GM18511 (cell line): ENCODE data around the gene RND3.

Experiments
- ATAC-seq: cut with Tn5 transposase; IDR thresholded peaks from one replicate; pipeline ENCODE4 v1.9.1; 2021; ENCODE audit warnings: mild to moderate bottlenecking, moderate library complexity; ENCODE audit not compliant: unreplicated experiment

Gene RND3

GRCh38 chr2:150445398-150445797 lies 42.1 kb downstream of the RND3 start:
- no peak for ATAC-seq

- no peak for ATAC-seq
These were observed 45.0 kb downstream of the RND3 start for GRCh38 chr2:150442484-150442883.

DNA sequence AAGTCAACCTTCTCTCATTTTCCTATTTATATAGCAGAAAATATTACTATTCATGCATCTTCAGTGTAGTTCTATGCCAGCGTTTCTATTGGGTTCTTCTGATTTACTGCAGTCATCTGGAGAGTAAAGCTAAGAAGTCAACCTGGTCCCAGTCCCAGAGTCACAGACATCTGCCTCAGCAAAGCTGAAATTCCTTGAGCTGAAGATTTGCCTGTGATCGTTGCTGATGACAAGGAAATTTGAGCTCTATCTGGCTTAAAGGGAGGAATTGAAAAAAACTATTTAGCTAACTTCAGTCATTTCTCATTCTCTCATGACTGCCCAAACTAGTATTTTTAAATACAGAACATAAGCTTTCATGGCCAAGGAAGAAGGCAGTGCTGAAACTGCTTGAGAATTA lies 45.7 kb downstream of the RND3 start:
- ATAC-seq, result no peak

DNA sequence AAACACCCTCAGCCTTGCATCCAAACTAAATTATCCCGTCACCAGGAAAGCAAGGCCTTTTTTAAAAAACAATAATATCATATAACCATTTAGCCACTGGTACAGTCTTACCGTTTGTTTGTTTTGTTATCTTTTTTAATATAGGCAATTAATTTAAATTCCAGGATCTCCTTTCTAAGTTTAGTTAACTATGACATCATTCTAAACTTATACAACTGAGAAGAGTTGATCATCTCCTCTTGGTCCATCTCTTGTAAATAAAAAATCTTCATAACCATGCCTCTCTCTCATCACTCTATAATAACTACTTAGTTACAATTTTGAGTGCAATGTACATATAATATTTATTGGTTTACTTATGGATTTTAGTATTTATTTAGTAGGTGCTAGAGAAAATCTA lies 46.2 kb downstream of the RND3 start:
- no peak for ATAC-seq

GRCh38 chr2:150438654-150439053 lies 48.8 kb downstream of the RND3 start:
- no peak for ATAC-seq

DNA sequence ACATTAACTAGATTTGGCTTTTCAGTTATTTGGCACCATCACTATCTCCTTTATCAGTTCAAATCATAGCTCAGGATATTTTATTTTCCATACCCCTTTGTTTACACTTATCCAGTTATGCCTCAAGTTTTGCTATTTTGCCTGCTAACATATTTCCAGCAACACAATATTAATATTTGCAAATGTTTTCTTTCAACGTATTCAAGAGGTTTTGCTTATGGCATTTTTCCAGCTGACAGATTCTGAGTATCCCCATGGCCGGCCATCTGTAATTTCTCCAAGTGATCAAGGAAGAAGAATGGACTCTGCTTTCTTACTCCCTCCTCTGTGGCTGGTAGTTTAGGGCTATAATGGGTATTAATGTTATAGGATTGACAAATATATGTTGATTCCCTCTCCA lies 49.4 kb downstream of the RND3 start:
- ATAC-seq, result no peak

GRCh38 chr2:150432312-150432625 lies 55.2 kb downstream of the RND3 start:
- no peak for ATAC-seq

- no peak for ATAC-seq
These were observed 55.7 kb downstream of the RND3 start for GRCh38 chr2:150431561-150432311.

- no peak for ATAC-seq
These were observed 58.0 kb downstream of the RND3 start for GRCh38 chr2:150429384-150429961.

DNA sequence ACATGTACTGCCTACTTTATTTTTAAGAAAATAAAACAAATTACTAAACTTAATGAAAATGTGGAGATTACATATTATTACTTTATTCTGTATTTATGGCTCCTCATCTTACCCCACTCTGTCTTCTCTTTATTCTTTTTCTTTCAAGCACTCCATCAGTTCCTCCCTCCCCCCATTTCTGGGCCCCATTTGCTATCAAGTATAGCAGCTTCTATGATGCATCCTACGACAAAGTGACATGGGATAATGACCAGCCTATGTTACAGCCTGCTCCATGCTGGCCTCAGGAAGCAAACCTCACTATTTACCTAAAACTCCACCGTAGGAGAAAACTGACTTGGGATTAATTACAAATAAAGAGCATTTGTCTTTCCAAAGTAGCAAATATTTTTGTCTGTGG lies 58.8 kb downstream of the RND3 start:
- ATAC-seq, result no peak

- ATAC-seq, result no peak
These were observed 60.2 kb downstream of the RND3 start for GRCh38 chr2:150427298-150427697.

- ATAC-seq, result no peak
These were observed 60.7 kb downstream of the RND3 start for GRCh38 chr2:150426724-150427123.

DNA sequence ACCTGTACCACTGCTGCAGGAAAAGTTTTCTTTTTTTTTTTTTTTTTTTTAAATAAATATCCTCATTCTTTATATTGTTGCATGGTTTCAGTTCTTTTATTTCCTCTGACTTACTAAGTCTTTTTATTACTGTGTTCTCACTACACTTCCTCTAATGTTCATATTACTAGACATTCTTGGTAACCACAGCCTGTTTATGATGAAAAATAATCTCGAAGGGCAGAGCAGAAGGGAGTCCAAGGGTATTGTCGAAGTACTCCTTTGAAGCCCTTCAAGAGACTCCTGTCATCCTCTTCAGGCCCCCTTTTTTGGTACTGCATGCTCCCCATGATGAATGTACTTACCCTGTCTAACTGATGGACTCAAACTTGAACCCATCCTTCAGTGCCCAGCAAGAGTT lies 61.2 kb downstream of the RND3 start:
- ATAC-seq, result no peak

DNA sequence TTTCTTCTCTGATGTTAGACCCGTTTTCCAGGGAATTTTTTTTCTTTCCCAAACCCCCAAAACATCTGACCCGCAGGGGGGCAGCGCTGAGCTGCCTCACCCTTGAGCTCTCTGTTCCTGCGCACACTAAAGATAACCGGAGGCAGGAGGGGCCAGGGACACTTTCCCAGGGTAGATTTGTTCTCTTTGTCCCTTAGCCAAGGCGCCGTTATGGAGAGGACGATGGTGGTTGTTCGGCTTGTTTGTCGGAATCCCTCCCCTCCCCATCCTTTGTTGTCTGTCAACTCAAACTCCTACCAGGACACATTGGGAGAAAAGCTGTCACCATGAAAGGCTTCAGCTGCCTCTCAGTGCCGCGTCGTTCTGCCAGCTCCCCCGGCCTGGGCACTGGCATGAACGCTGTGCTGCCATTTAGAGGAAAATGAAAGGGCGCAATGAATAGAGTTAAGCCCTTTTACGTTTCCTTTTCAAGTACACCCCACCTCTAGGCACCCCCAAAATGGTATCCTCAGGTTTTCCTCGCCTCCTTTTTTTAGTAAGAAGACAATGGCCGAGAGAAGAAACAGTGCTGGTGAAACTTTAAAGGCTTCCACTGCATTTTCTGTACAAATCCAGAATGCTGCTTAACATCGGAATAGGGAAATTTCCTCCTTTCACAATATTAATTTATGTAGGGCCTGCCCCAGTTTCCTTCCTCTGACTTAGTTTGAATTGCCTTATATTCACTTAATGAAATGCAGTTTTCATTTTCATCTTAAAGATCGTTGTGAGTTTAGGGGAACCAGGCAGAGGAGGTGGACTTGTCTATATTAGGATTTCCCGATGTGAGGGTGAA lies 62.1 kb downstream of the RND3 start:
- ATAC-seq, result no peak

DNA sequence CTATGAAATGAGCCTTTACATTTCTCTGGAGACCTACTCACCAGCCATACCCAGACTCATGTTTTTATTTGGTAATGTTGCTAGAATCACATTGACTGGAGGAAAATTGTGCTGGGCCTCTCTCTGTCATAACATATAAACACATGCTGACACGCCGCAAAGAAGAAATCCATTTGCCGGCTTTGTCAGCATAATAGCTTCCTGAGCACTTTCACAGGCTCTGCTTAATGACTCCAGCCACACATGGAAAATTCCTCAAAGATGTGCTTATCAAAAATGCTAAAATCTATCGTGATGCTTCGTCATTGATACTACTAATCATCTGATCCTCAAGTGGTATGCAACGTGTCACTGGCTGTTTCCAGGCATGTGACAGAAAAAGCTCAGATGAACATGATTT lies 63.1 kb downstream of the RND3 start:
- no peak for ATAC-seq

- ATAC-seq, result no peak
These were observed 66.3 kb downstream of the RND3 start for GRCh38 chr2:150421126-150421651.

DNA sequence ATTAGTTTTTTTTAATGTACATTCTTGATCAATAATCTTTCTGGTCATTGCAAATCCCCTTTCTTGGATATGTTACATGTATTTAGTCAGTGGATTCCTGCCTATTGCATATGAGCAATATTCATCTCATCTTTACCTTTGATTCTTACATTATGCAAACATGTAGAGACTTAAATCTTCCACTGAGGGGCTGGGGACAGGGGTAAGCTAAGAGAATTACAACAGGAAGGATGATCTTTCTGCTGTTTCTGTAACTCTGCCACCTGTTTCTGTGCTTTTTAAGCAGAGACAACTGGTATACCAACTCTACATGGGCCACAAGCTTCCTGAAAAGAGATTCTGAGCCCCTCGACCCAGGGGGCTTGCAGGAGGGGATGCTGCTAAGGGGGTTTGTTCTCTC lies 68.6 kb downstream of the RND3 start:
- ATAC-seq, result no peak
